ENCODE measurements around the gene PSPN. TPM values are rescaled to one million over a fixed set of nuclear protein-coding genes. Genes with fewer than 3 reads are reported as not detected.
A peak's percentile ranks its signal among the peaks of the same experiment; 100 is the strongest.
"Not testable (repeated sequence)": the region's sequence is repeated elsewhere in the genome, so short reads cannot be mapped to it uniquely, and the experiment has no call there.

Gene PSPN
- total RNA-seq, 2 donors from 2014 or later: 1.9 to 2.8 TPM

GRCh38 chr19:6372594-6373095 lies 3.1 kb downstream of the PSPN start, which contains the start of gene ALKBH7:
Gene ALKBH7 (plus strand): TSS chr19:6372794. CDS start chr19:6372821, 27 bp downstream.
- no peaks in the 10 kb centered on the region for H3K9me3 Mint-ChIP-seq
- H3K27ac Mint-ChIP-seq: peak within 1 kb of the TSS; percentile 84
- H3K36me3 Mint-ChIP-seq (ENCODE audit: low read depth): peaks cover 26% of the 10 kb centered on the region
- ATAC-seq (replicated peaks): peak; percentile 84
- peak within 1 kb of the TSS; percentile 78 for H3K4me3 Mint-ChIP-seq
- no peaks in the 10 kb centered on the region for H3K27me3 Mint-ChIP-seq
- H3K4me1 Mint-ChIP-seq: peaks cover 13% of the 10 kb centered on the region

- no peaks in the 10 kb centered on the region for H3K27me3 Mint-ChIP-seq
- no peak for ATAC-seq (replicated peaks)
- peak overlapping the region; percentile 45 for H3K4me3 Mint-ChIP-seq
- peaks cover 8% of the 10 kb centered on the region for H3K4me1 Mint-ChIP-seq
- H3K36me3 Mint-ChIP-seq (ENCODE audit: low read depth): peaks cover 75% of the 10 kb centered on the region
- no peak overlapping the region for H3K27ac Mint-ChIP-seq
- H3K9me3 Mint-ChIP-seq: no peaks in the 10 kb centered on the region
Measured at GRCh38 chr19:6364353-6364752, 11.4 kb downstream of the PSPN start.

- Mint-ChIP-seq H3K36me3 (ENCODE audit: low read depth) (peaks cover 56% of the 10 kb centered on the region), H3K27me3 (no peaks in the 10 kb centered on the region), H3K4me3 (peak overlapping the region; percentile 87), H3K9me3 (no peaks in the 10 kb centered on the region), H3K27ac (peak overlapping the region; percentile 88), H3K4me1 (peaks cover 6% of the 10 kb centered on the region)
- ATAC-seq (replicated peaks): peak; percentile 5
Measured at GRCh38 chr19:6362351-6362801, 13.4 kb downstream of the PSPN start.

GRCh38 chr19:6362027-6362350 lies 13.7 kb downstream of the PSPN start:
- H3K9me3 Mint-ChIP-seq: no peaks in the 10 kb centered on the region
- peaks cover 6% of the 10 kb centered on the region for H3K4me1 Mint-ChIP-seq
- ATAC-seq (replicated peaks): peak; percentile 12
- peak overlapping the region; percentile 87 for H3K4me3 Mint-ChIP-seq
- peaks cover 52% of the 10 kb centered on the region for H3K36me3 Mint-ChIP-seq (ENCODE audit: low read depth)
- H3K27ac Mint-ChIP-seq: peak overlapping the region; percentile 88
- no peaks in the 10 kb centered on the region for H3K27me3 Mint-ChIP-seq

GRCh38 chr19:6360857-6361216 lies 14.9 kb downstream of the PSPN start:
- H3K4me1 Mint-ChIP-seq; H3K9me3 Mint-ChIP-seq; H3K27me3 Mint-ChIP-seq; ATAC-seq (replicated peaks): not testable (repeated sequence)
- H3K36me3 Mint-ChIP-seq (ENCODE audit: low read depth): peaks cover 43% of the 10 kb centered on the region
- peak overlapping the region; percentile 87 for H3K4me3 Mint-ChIP-seq
- H3K27ac Mint-ChIP-seq: peak overlapping the region; percentile 88

GRCh38 chr19:6360445-6360844 lies 15.3 kb downstream of the PSPN start:
- H3K4me1 Mint-ChIP-seq; H3K27me3 Mint-ChIP-seq; H3K9me3 Mint-ChIP-seq; ATAC-seq (replicated peaks): not testable (repeated sequence)
- Mint-ChIP-seq H3K27ac (peak overlapping the region; percentile 88), H3K4me3 (peak overlapping the region; percentile 87), H3K36me3 (ENCODE audit: low read depth) (peaks cover 39% of the 10 kb centered on the region)

GRCh38 chr19:6359568-6360341 lies 16.0 kb downstream of the PSPN start:
- Mint-ChIP-seq H3K27ac (no peak overlapping the region), H3K9me3 (no peaks in the 10 kb centered on the region), H3K36me3 (ENCODE audit: low read depth) (peaks cover 32% of the 10 kb centered on the region), H3K27me3 (no peaks in the 10 kb centered on the region), H3K4me1 (peaks cover 6% of the 10 kb centered on the region), H3K4me3 (peak overlapping the region; percentile 25)
- no peak for ATAC-seq (replicated peaks)

GRCh38 chr19:6358003-6358402 lies 17.7 kb downstream of the PSPN start:
- Mint-ChIP-seq H3K4me1 (peaks cover 6% of the 10 kb centered on the region), H3K9me3 (no peaks in the 10 kb centered on the region), H3K36me3 (ENCODE audit: low read depth) (peaks cover 15% of the 10 kb centered on the region), H3K27ac (no peak overlapping the region), H3K27me3 (no peaks in the 10 kb centered on the region), H3K4me3 (no peak overlapping the region)
- no peak for ATAC-seq (replicated peaks)

GRCh38 chr19:6357174-6357573 lies 18.6 kb downstream of the PSPN start:
- H3K4me1 Mint-ChIP-seq: no peaks in the 10 kb centered on the region
- H3K36me3 Mint-ChIP-seq (ENCODE audit: low read depth): peaks cover 14% of the 10 kb centered on the region
- ATAC-seq (replicated peaks): no peak
- no peak overlapping the region for H3K27ac Mint-ChIP-seq
- no peaks in the 10 kb centered on the region for H3K9me3 Mint-ChIP-seq
- H3K27me3 Mint-ChIP-seq: no peaks in the 10 kb centered on the region
- no peak overlapping the region for H3K4me3 Mint-ChIP-seq

- H3K36me3 Mint-ChIP-seq (ENCODE audit: low read depth): peaks cover 11% of the 10 kb centered on the region
- not testable (repeated sequence) for ATAC-seq (replicated peaks); H3K4me1 Mint-ChIP-seq; H3K27me3 Mint-ChIP-seq; H3K27ac Mint-ChIP-seq; H3K4me3 Mint-ChIP-seq; H3K9me3 Mint-ChIP-seq
Measured at GRCh38 chr19:6355321-6356040, 20.3 kb downstream of the PSPN start.

- no peaks in the 10 kb centered on the region for H3K27me3 Mint-ChIP-seq
- no peaks in the 10 kb centered on the region for H3K4me1 Mint-ChIP-seq
- ATAC-seq (replicated peaks): no peak
- H3K4me3 Mint-ChIP-seq: no peak overlapping the region
- no peak overlapping the region for H3K27ac Mint-ChIP-seq
- H3K36me3 Mint-ChIP-seq (ENCODE audit: low read depth): peaks cover 11% of the 10 kb centered on the region
- no peaks in the 10 kb centered on the region for H3K9me3 Mint-ChIP-seq
Measured at GRCh38 chr19:6354098-6354674, 21.5 kb downstream of the PSPN start.

GRCh38 chr19:6352381-6353165 lies 23.2 kb downstream of the PSPN start:
- Mint-ChIP-seq H3K4me1 (no peaks in the 10 kb centered on the region), H3K9me3 (no peaks in the 10 kb centered on the region), H3K4me3 (no peak overlapping the region), H3K27me3 (no peaks in the 10 kb centered on the region), H3K27ac (no peak overlapping the region), H3K36me3 (ENCODE audit: low read depth) (peaks cover 11% of the 10 kb centered on the region)
- ATAC-seq (replicated peaks): no peak

- Mint-ChIP-seq H3K4me3 (no peak overlapping the region), H3K36me3 (ENCODE audit: low read depth) (peaks cover 11% of the 10 kb centered on the region), H3K27ac (no peak overlapping the region), H3K4me1 (no peaks in the 10 kb centered on the region), H3K27me3 (no peaks in the 10 kb centered on the region), H3K9me3 (no peaks in the 10 kb centered on the region)
- no peak for ATAC-seq (replicated peaks)
Measured at GRCh38 chr19:6350688-6351087, 25.0 kb downstream of the PSPN start.

GRCh38 chr19:6349271-6349670 lies 26.5 kb downstream of the PSPN start:
- peaks cover 11% of the 10 kb centered on the region for H3K36me3 Mint-ChIP-seq (ENCODE audit: low read depth)
- not testable (repeated sequence) for ATAC-seq (replicated peaks); H3K4me3 Mint-ChIP-seq; H3K9me3 Mint-ChIP-seq; H3K4me1 Mint-ChIP-seq; H3K27me3 Mint-ChIP-seq
- peak overlapping the region; percentile 67 for H3K27ac Mint-ChIP-seq
